ENCODE measurements around the gene SORL1-AS1.
A peak's percentile ranks its signal among the peaks of the same experiment; 100 is the strongest.

SORL1-AS1 gene

DNA sequence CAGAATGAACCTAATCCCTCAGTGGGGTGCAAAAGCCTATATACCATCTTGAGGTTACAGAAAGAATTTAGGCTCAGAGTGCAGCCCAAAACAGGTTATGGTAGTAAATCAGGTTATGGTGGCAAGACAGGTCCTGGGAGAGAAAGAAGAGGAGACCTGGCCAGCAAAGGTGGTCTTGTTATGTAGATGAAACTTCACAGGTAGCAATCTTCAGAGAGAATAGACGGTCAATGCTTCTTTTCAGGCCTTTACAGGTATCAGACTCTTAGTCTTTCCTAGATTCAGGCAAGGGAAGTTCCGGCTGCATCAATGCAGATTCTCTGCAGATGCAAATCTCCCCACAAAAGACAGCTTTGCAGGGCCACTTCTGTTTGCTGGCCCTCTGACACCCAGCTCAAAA is 46.5 kb downstream of the SORL1-AS1 start:
- DNase-seq = peak; percentile 79
- Histone ChIP-seq H2AK5ac (ENCODE audit: insufficient read length, low read length) (no peak overlapping the region), H4K91ac (ENCODE audit: insufficient read length, low read depth, low read length) (no peak overlapping the region), H4K20me1 (ENCODE audit: control insufficient read depth, insufficient read depth, insufficient read length) (no peaks in the 10 kb centered on the region), H2AFZ (ENCODE audit: low read length) (no peak overlapping the region), H2BK20ac (ENCODE audit: low read depth, low read length, poor library complexity, severe bottlenecking) (no peak overlapping the region), H3K4me1 (ENCODE audit: insufficient read depth, low read length) (peaks cover 2% of the 10 kb centered on the region; the same call in 1 of the 2 replicates), H3K27me3 (ENCODE audit: insufficient read depth, low read length) (no peaks in the 10 kb centered on the region), H3T11ph (ENCODE audit: low read length) (no peak overlapping the region), H2BK120ac (ENCODE audit: low read depth, low read length, poor library complexity, severe bottlenecking) (no peak overlapping the region), H3K79me2 (ENCODE audit: insufficient read depth, low read length) (no peaks in the 10 kb centered on the region), H4K5ac (ENCODE audit: insufficient read length, low read depth, low read length) (no peak overlapping the region), H3K4ac (ENCODE audit: low read depth, low read length) (no peak overlapping the region), H3K79me1 (ENCODE audit: insufficient read depth, low read depth, low read length, poor library complexity, severe bottlenecking) (no peaks in the 10 kb centered on the region), H3K18ac (ENCODE audit: insufficient read length, low read depth, low read length) (no peak overlapping the region), H4K8ac (replicated peaks; ENCODE audit: insufficient read length, low read depth, low read length) (no peak overlapping the region), H2BK15ac (ENCODE audit: low read depth, low read length) (no peak overlapping the region), H2BK12ac (ENCODE audit: insufficient read length, low read depth, low read length) (no peak overlapping the region), H3K23me2 (ENCODE audit: insufficient read length, low read depth, low read length, poor library complexity, severe bottlenecking) (no peaks in the 10 kb centered on the region), H3K27ac (ENCODE audit: insufficient read length, low read depth, low read length) (peak overlapping the region; percentile 82), H3K4me2 (ENCODE audit: insufficient read depth, insufficient read length, low read length) (no peak overlapping the region), H3K56ac (ENCODE audit: insufficient read length, low read depth, low read length) (no peak overlapping the region), H3K23ac (ENCODE audit: insufficient read length, low read depth, low read length) (no peak overlapping the region), H3K14ac (ENCODE audit: insufficient read depth, low read length) (no peak overlapping the region), H3K9ac (ENCODE audit: extremely low read depth, insufficient read length, low read length) (no peak overlapping the region), H3K9me3 (ENCODE audit: control insufficient read depth, low read depth, low read length) (peaks cover 7% of the 10 kb centered on the region), H2BK5ac (ENCODE audit: insufficient read length, low read length) (no peak overlapping the region)
- TF ChIP-seq, protein P1, sequence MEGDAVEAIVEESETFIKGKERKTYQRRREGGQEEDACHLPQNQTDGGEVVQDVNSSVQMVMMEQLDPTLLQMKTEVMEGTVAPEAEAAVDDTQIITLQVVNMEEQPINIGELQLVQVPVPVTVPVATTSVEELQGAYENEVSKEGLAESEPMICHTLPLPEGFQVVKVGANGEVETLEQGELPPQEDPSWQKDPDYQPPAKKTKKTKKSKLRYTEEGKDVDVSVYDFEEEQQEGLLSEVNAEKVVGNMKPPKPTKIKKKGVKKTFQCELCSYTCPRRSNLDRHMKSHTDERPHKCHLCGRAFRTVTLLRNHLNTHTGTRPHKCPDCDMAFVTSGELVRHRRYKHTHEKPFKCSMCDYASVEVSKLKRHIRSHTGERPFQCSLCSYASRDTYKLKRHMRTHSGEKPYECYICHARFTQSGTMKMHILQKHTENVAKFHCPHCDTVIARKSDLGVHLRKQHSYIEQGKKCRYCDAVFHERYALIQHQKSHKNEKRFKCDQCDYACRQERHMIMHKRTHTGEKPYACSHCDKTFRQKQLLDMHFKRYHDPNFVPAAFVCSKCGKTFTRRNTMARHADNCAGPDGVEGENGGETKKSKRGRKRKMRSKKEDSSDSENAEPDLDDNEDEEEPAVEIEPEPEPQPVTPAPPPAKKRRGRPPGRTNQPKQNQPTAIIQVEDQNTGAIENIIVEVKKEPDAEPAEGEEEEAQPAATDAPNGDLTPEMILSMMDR (conservative IDR thresholded peaks at IDR 0.05) = no peak
- no peak overlapping the region; a peak in 2 of 5 replicates for H3K4me3 Mint-ChIP-seq
- H3K27me3 Mint-ChIP-seq (ENCODE audit: low read depth) = no peaks in the 10 kb centered on the region
- no CpG with 5 or more reads among the region's 2 CpGs for WGBS (ENCODE audit: extremely low coverage, insufficient read length, low lambda C conversion rate)
- peak overlapping the region; percentile 96 to 98 (median 97) for H3K27ac Mint-ChIP-seq
- peaks cover 12 to 33% (median 15%) of the 10 kb centered on the region in 3 experiments for H3K36me3 Mint-ChIP-seq (ENCODE audit: insufficient read depth in 1 of 3, low read depth in 3 of 3)
- peaks cover 19 to 28% of the 10 kb centered on the region in 2 experiments for H3K9me3 Mint-ChIP-seq
- H3K4me1 Mint-ChIP-seq = peaks cover 52 to 54% of the 10 kb centered on the region in 2 experiments
